ENCODE data around the gene SUZ12.
A peak's percentile ranks its signal among the peaks of the same experiment; 100 is the strongest.
"Not testable (repeated sequence)": the region's sequence is repeated elsewhere in the genome, so short reads cannot be mapped to it uniquely, and the experiment has no call there.

Gene SUZ12

DNA sequence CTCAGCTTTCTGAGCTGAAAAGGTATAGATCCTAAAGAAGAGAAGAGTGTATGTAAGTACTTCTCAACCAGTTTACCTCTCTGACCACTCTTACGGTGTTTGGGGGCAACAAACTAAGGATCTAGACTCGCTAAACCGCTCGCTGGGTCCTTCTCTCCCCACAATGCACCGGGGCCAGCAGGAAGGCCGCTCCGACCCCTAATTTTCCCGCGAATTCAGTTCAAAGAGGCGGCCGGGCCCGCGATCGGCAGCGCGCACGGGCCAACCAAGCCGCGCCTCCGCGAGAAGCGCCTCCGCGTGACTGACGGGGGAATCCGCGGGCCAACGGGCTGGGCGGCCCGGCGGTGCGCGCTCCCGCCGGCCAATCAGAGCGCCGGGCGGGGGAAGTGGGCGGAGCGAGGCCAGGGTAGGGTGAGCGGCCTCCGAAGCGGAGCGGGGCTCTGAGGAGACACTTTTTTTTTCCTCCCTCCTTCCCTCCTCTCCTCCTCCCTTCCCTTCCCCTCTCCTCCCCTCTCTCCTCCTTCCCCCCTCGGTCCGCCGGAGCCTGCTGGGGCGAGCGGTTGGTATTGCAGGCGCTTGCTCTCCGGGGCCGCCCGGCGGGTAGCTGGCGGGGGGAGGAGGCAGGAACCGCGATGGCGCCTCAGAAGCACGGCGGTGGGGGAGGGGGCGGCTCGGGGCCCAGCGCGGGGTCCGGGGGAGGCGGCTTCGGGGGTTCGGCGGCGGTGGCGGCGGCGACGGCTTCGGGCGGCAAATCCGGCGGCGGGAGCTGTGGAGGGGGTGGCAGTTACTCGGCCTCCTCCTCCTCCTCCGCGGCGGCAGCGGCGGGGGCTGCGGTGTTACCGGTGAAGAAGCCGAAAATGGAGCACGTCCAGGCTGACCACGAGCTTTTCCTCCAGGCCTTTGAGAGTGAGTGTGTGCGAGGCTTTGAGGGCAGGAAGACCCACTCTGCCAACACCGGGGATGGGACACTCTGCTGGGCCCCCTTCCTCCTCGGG is at the start of gene SUZ12:
Gene SUZ12, plus strand, starts transcription at position 393 of the 995 bp plus-strand sequence. Its CDS starts 240 bp downstream, at position 633.
- in situ Hi-C loops (cut with HindIII; ENCODE audit: low sequenced_read_pairs): not testable (repeated sequence)
- peak within 1 kb of the TSS; percentile 61 for H3K4me3 ChIP-seq (ENCODE audit: low read depth, low read length)
- DNase-seq (ENCODE audit: low read depth): peak; percentile 60

DNA sequence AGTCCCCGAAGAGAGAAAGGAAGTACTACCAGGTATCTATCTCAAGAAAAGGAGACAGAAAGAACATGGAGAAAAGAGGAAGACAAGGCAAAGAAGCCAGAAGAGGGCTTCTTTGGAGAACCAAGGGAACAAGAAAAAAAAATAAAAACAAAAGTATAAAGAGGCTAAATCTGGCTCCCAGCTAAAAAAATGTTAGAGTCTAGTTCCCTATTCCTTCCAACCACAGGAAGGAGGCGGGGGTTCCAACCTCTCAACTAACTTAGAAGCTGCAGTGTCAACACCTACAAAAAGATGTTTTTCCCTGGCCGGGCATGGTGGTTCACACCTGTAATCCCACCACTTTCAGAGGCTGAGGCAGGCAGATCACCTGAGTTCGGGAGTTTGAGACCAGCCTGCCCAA is 48.7 kb upstream of the SUZ12 start:
- H3K4me3 ChIP-seq (ENCODE audit: low read depth, low read length): no peak overlapping the region
- TF ChIP-seq, protein P1, sequence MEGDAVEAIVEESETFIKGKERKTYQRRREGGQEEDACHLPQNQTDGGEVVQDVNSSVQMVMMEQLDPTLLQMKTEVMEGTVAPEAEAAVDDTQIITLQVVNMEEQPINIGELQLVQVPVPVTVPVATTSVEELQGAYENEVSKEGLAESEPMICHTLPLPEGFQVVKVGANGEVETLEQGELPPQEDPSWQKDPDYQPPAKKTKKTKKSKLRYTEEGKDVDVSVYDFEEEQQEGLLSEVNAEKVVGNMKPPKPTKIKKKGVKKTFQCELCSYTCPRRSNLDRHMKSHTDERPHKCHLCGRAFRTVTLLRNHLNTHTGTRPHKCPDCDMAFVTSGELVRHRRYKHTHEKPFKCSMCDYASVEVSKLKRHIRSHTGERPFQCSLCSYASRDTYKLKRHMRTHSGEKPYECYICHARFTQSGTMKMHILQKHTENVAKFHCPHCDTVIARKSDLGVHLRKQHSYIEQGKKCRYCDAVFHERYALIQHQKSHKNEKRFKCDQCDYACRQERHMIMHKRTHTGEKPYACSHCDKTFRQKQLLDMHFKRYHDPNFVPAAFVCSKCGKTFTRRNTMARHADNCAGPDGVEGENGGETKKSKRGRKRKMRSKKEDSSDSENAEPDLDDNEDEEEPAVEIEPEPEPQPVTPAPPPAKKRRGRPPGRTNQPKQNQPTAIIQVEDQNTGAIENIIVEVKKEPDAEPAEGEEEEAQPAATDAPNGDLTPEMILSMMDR (IDR thresholded peaks at IDR 0.05; ENCODE audit: low read depth, low read length, missing control alignments): no peak
- DNase-seq (ENCODE audit: low read depth): no peak
- in situ Hi-C loops (cut with HindIII; ENCODE audit: low sequenced_read_pairs): no loop called here

DNA sequence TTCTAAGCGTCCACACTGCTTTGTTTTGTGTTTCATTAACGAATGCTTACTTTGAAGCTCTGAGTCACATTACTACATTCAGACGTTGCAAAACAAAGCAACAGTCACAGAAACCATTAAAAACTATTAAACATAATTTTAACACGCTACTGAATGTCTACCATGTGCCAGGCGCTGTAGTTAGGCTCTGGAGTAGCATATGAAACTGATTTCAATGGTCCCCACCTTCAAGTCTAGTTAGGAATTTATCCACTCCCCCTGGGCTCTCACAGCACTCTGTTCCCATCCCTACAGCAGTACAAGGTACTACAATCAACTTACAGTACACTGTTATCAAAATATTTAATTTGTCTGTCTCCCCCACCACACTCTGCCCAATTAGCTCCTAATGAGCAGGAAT is 35.9 kb upstream of the SUZ12 start:
- TF ChIP-seq, protein P1 (IDR thresholded peaks at IDR 0.05; ENCODE audit: low read depth, low read length, missing control alignments): no peak
- in situ Hi-C loops (cut with HindIII; ENCODE audit: low sequenced_read_pairs): no loop called here

DNA sequence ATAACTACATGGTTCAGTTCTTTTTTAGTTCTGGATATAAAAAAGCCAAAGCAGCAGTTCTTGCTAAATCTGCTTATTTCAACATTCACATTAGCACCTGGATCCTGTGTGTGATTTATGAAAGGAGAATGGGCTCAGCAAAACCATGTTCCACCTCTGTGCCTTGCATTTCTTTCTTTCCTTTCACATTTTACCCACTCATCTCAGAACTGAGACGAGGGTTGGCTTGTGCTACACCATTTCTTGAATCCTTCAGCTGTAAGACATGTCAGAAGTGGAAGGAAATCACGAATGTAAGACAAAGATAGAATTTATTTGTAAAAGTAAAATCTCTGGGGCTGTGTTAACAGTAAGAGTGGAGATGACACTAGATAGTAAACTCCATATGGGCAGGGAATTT is 34.1 kb upstream of the SUZ12 start:
- in situ Hi-C loops (cut with HindIII; ENCODE audit: low sequenced_read_pairs): no loop called here
- no peak for DNase-seq (ENCODE audit: low read depth)
- H3K4me3 ChIP-seq (ENCODE audit: low read depth, low read length): no peak overlapping the region
- TF ChIP-seq, protein P1 (IDR thresholded peaks at IDR 0.05; ENCODE audit: low read depth, low read length, missing control alignments): no peak

More for the DNA sequence above, 35.9 kb upstream of the SUZ12 start:
- peak overlapping the region; percentile 84 for H3K4me3 ChIP-seq (ENCODE audit: low read depth, low read length)
- no peak for DNase-seq (ENCODE audit: low read depth)

DNA sequence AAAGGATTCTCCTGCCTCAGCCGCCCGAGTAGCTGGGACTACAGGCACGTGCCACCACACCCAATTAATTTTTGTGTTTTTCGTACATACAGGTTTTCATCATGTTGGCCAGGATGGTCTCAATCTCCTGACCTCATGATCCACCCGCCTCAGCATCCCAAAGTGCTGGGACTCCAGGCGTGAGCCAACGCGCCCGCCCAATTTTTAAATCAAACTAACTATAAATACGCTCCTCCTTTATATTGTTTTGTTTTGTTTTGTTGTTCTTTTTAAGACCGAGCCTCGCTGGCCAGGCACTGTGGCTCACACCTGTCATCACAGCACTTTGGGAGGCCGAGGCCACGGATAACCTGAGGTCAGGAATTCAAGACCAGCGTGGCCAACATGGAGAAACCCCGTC is 33.4 kb upstream of the SUZ12 start:
- in situ Hi-C loops (cut with HindIII; ENCODE audit: low sequenced_read_pairs): no loop called here
- no peak for DNase-seq (ENCODE audit: low read depth)
- TF ChIP-seq, protein P1 (IDR thresholded peaks at IDR 0.05; ENCODE audit: low read depth, low read length, missing control alignments): no peak
- no peak overlapping the region for H3K4me3 ChIP-seq (ENCODE audit: low read depth, low read length)

DNA sequence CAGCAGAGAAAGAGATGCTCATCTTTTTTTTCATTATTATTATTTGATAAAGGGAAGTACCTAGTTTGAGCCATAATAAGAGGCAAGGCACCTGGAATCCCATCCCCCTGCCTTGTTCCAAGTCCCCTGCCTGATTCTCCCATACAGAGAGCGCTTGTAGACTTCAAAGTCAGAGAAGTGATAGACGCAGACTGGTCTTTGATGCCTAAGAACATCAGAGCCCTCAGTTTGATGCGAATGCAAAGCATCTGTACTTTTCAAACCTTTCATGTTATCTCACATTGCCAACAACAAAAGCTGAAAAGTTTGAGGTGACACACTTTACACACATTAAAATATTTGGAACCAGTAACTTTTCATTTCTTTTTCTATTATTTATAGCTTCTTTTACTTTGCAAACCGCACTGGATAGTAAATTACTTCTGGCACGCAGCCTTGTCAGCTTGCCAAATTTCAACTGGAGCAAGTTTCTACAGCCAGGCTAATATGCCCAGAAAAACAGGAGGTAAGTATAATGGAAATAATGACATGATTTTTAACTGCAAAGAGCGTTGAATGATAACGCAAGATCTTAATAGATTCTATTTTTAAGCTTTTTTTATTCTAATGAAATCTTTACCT is 29.4 kb upstream of the SUZ12 start:
- in situ Hi-C loops (cut with HindIII; ENCODE audit: low sequenced_read_pairs): no loop called here
- no peak overlapping the region for H3K4me3 ChIP-seq (ENCODE audit: low read depth, low read length)
- TF ChIP-seq, protein P1 (IDR thresholded peaks at IDR 0.05; ENCODE audit: low read depth, low read length, missing control alignments): no peak
- peak; percentile 81 for DNase-seq (ENCODE audit: low read depth)

DNA sequence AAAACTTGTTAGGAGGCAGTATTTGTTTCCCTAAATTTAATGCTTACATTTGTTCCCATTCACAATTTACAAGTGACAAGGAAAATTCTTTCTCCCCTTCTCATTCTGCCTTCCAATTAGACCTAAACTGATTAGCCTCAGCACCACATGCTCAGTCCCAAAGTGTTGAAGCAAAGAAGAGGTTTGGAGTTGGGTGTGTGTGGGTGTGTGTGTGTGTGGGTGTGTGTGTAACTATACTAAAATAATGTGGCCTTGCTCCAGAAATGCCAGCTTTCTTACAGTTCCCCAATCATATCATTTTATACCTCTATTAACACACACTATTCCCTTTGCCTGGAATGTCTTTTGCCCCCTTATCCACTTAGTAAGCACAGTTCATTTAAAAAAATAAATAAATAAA is 28.4 kb upstream of the SUZ12 start:
- DNase-seq (ENCODE audit: low read depth): no peak
- in situ Hi-C loops (cut with HindIII; ENCODE audit: low sequenced_read_pairs): no loop called here
- TF ChIP-seq, protein P1 (IDR thresholded peaks at IDR 0.05; ENCODE audit: low read depth, low read length, missing control alignments): no peak
- H3K4me3 ChIP-seq (ENCODE audit: low read depth, low read length): no peak overlapping the region

Data from astrocyte of the cerebellum (primary cell).